Measurements from ENCODE around the gene PLCXD1. TPM values are rescaled to one million over a fixed set of nuclear protein-coding genes. Genes with fewer than 3 reads are reported as not detected.
"Not testable (repeated sequence)": the region's sequence is repeated elsewhere in the genome, so short reads cannot be mapped to it uniquely, and the experiment has no call there.

The PLCXD1 gene, protein sequence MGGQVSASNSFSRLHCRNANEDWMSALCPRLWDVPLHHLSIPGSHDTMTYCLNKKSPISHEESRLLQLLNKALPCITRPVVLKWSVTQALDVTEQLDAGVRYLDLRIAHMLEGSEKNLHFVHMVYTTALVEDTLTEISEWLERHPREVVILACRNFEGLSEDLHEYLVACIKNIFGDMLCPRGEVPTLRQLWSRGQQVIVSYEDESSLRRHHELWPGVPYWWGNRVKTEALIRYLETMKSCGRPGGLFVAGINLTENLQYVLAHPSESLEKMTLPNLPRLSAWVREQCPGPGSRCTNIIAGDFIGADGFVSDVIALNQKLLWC
- 1 to 10 TPM; 3.7 to 7.9 (median 6.3) TPM for total RNA-seq

DNA sequence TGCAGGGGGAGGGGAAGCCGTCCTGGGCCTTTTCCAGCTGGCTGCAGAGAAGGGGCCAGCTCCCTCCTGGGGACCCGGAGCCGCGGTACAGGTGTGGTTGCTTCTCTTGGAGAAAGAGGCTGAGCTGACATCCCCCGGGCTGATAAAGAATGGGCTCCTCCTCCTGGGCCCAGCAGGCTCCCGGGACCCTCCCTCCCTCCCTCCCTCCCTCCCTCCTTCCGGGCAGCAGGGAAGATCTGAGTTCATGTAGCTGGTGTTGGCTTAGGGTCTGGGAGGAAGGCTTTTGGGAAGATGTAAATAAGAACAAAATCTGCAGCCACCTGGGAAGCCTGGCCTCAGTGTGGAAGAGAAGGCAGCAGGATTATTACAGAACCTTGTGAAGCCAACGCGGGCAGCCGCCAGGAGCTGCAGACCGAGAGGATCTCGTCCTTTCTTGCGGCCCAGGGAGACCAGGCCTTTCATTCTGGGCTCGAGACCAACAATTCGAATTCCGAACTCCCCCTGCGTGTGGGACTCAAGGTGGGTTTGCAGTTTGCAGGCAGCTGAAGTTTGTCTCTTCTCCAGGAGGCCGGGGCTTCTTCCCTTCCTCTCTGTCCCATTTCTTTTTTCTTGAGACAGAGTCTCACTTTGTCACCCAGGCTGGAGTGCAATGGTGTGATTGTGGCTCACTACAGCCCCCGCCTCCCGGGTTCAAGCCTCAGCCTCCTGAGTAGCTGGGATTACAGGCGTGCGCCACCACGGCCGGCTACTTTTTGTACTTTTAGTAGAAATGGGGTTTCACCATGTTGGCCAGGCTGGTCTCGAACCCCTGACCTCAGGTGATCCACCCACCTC, at the start of gene PLCXD1:
TSS of gene PLCXD1 (plus strand) at position 216 of the 834 bp plus-strand sequence. CDS start 2,807 bp downstream, outside the sequence.
- no peak within 1 kb of the TSS for H3K27ac ChIP-seq
- no peaks in the 10 kb centered on the region for H3K27me3 ChIP-seq
- DNase-seq, result peak; percentile 15 to 19
- peaks cover 7 to 11% of the 10 kb centered on the region in 2 donors for H3K4me1 ChIP-seq
- no peaks in the 10 kb centered on the region for H3K36me3 ChIP-seq
- 38 to 50% methylated on average over 21 to 22 of the region's 25 CpGs for WGBS, 2 donors
- TF ChIP-seq POLR2A (IDR thresholded peaks at IDR 0.05), result no peak
- no peak for TF ChIP-seq CTCF (IDR thresholded peaks at IDR 0.05)
- intact Hi-C loops (cut with DNase I), result no loop called here
- no peak within 1 kb of the TSS for H3K4me3 ChIP-seq (replicated peaks in 1 of 3)
- no peaks in the 10 kb centered on the region for H3K9me3 ChIP-seq

- H3K4me1 ChIP-seq; DNase-seq; H3K36me3 ChIP-seq; intact Hi-C loops (cut with DNase I); H3K27me3 ChIP-seq; H3K27ac ChIP-seq; H3K4me3 ChIP-seq (replicated peaks in 1 of 3); H3K9me3 ChIP-seq: not testable (repeated sequence)
- no CpG with 5 or more reads among the region's 45 CpGs for WGBS, 2 donors
Observed at GRCh38 chrX:231637-232277, 49.4 kb upstream of the PLCXD1 start.

GRCh38 chrX:232278-232655, 48.9 kb upstream of the PLCXD1 start:
- WGBS, 2 donors, result no CpG with 5 or more reads among the region's 42 CpGs
- intact Hi-C loops (cut with DNase I); H3K4me1 ChIP-seq; H3K27ac ChIP-seq; H3K9me3 ChIP-seq; H3K4me3 ChIP-seq (replicated peaks in 1 of 3); H3K27me3 ChIP-seq; DNase-seq; H3K36me3 ChIP-seq: not testable (repeated sequence)

DNA sequence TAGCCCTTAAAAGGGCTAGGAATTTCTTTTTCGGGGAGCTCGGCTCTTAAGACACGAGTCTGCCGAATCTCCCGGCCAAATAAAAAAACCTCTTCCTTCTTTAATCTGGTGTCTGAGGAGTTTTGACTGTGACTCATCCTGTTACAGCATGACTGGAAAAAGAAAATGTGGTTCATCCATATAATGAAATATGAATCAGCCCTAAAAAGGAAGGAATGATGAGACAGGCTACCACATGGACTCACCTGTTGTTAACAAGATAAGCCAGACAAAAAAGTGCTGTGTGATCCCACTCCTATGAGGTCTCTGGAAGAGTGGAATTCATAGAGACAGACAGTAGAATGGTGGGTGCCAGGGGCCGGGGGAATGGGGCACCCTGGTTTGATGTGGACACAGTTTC, 45.0 kb upstream of the PLCXD1 start:
- no CpG with 5 or more reads among the region's 6 CpGs for WGBS, 2 donors
- intact Hi-C loops (cut with DNase I); H3K4me3 ChIP-seq (replicated peaks in 1 of 3); DNase-seq; H3K9me3 ChIP-seq; H3K27me3 ChIP-seq; H3K36me3 ChIP-seq; H3K27ac ChIP-seq; H3K4me1 ChIP-seq: not testable (repeated sequence)

GRCh38 chrX:250965-251364, 30.2 kb upstream of the PLCXD1 start:
- intact Hi-C loops (cut with DNase I), result no loop called here
- Histone ChIP-seq H3K4me1 (no peaks in the 10 kb centered on the region), H3K4me3 (replicated peaks in 1 of 3) (no peak overlapping the region), H3K36me3 (no peaks in the 10 kb centered on the region), H3K9me3 (no peaks in the 10 kb centered on the region), H3K27ac (no peak overlapping the region), H3K27me3 (no peaks in the 10 kb centered on the region)
- DNase-seq, result no peak
- TF ChIP-seq POLR2A (IDR thresholded peaks at IDR 0.05) (no peak), CTCF (IDR thresholded peaks at IDR 0.05) (no peak)
- WGBS, 2 donors, result 82 to 92% methylated on average over 7 to 14 of the region's 14 CpGs

GRCh38 chrX:251396-252243, 29.6 kb upstream of the PLCXD1 start:
- H3K36me3 ChIP-seq; H3K27ac ChIP-seq; intact Hi-C loops (cut with DNase I); DNase-seq; H3K27me3 ChIP-seq; H3K9me3 ChIP-seq; H3K4me3 ChIP-seq (replicated peaks in 1 of 3); H3K4me1 ChIP-seq: not testable (repeated sequence)
- WGBS, 2 donors, result 76 to 79% methylated on average over 15 to 17 of the region's 17 CpGs

Measured in thyroid gland (tissue), 4 donors.